ENCODE data around the gene FRYL. TPM values are rescaled to one million over a fixed set of nuclear protein-coding genes. Genes with fewer than 3 reads are reported as not detected.

Gene FRYL
- total RNA-seq, 1 donor from 2014 or later: 190 TPM

DNA sequence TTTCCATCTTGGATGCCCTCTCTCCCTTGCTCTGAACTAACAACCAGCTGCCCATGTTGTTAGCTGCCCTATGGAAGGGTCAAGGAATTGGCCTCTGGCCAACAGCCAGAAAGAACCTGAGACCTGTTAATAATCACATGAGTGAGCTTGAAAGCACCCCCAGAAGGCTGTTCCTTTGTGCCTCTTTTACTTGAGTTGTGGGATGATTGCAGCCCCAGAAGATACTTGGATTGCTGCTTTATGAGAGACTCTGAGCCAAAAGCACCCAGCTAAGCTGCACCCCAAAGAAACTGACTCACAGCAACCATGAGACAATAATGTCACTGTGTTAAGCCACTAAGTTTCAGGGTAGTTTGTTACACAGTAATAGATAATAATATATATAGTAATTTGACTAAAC is 73.3 kb downstream of the FRYL start:
- Mint-ChIP-seq H3K4me3 (ENCODE audit: unreplicated experiment) (no peak overlapping the region), H3K4me1 (ENCODE audit: low read depth, unreplicated experiment) (peaks cover 9% of the 10 kb centered on the region), H3K36me3 (ENCODE audit: unreplicated experiment) (peaks cover 6% of the 10 kb centered on the region), H3K27ac (ENCODE audit: unreplicated experiment) (no peak overlapping the region), H3K27me3 (ENCODE audit: unreplicated experiment) (peaks cover 7% of the 10 kb centered on the region), H3K9me3 (ENCODE audit: unreplicated experiment) (peaks cover 6% of the 10 kb centered on the region)
- TF ChIP-seq, protein P1, sequence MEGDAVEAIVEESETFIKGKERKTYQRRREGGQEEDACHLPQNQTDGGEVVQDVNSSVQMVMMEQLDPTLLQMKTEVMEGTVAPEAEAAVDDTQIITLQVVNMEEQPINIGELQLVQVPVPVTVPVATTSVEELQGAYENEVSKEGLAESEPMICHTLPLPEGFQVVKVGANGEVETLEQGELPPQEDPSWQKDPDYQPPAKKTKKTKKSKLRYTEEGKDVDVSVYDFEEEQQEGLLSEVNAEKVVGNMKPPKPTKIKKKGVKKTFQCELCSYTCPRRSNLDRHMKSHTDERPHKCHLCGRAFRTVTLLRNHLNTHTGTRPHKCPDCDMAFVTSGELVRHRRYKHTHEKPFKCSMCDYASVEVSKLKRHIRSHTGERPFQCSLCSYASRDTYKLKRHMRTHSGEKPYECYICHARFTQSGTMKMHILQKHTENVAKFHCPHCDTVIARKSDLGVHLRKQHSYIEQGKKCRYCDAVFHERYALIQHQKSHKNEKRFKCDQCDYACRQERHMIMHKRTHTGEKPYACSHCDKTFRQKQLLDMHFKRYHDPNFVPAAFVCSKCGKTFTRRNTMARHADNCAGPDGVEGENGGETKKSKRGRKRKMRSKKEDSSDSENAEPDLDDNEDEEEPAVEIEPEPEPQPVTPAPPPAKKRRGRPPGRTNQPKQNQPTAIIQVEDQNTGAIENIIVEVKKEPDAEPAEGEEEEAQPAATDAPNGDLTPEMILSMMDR (IDR thresholded peaks at IDR 0.05; ENCODE audit: partially characterized antibody, unreplicated experiment): no peak
- DNase-seq: no peak

DNA sequence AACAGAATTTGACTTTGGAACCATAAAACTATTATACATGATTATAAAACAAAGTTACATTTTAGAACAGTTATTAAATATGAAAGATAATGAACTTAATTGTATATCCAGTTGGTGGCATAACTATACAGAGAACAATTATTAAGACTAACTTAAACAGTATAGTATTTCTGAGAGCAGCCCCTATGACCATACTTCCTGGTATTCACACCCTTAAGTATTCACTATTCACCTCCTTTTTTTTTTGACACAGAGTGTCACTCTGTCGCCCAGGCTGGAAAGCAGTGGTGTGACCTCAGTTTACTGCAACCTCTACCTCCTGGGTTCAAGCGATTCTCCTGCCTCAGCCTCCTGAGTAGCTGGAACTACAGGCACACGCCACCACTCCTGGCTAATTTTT is 74.5 kb downstream of the FRYL start:
- no peak for DNase-seq
- H3K36me3 Mint-ChIP-seq (ENCODE audit: unreplicated experiment): peaks cover 2% of the 10 kb centered on the region
- H3K27ac Mint-ChIP-seq (ENCODE audit: unreplicated experiment): no peak overlapping the region
- peaks cover 6% of the 10 kb centered on the region for H3K27me3 Mint-ChIP-seq (ENCODE audit: unreplicated experiment)
- peaks cover under 1% of the 10 kb centered on the region for H3K9me3 Mint-ChIP-seq (ENCODE audit: unreplicated experiment)
- H3K4me1 Mint-ChIP-seq (ENCODE audit: low read depth, unreplicated experiment): peaks cover 9% of the 10 kb centered on the region
- TF ChIP-seq, protein P1 (IDR thresholded peaks at IDR 0.05; ENCODE audit: partially characterized antibody, unreplicated experiment): no peak
- H3K4me3 Mint-ChIP-seq (ENCODE audit: unreplicated experiment): no peak overlapping the region

DNA sequence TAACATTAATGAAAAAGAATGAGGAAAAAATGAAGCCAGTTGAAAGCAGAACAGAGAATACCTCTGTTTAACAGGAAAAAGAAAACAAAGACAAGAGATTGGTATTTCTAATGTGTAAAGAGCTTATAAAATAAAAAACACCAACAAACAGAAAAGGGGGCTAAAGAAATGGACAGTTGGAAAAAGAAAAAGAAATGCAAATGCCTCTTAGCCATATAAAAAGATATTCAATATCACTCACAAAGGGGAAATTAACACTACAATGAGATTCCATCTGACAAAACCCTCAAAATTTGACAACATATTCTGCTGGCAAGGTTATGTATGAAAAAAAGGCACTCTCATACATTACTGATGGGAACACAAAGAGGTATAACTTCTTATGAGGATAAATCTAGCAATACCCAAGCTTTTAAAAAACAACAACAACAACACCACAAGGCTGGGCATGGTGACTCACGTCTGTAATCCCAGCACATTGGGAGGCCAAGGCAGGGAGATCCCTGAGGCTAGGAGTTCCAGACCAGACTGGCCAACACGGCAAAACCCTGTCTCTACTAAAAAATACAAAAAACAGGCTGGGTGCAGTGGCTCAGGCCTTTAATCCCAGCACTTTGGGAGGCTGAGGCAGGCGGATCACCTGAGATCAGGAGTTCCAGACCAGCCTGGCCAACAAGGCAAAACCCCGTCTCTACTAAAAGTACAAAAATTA is 75.8 kb downstream of the FRYL start:
- no peaks in the 10 kb centered on the region for H3K36me3 Mint-ChIP-seq (ENCODE audit: unreplicated experiment)
- H3K4me1 Mint-ChIP-seq (ENCODE audit: low read depth, unreplicated experiment): peaks cover 12% of the 10 kb centered on the region
- H3K9me3 Mint-ChIP-seq (ENCODE audit: unreplicated experiment): no peaks in the 10 kb centered on the region
- peaks cover 6% of the 10 kb centered on the region for H3K27me3 Mint-ChIP-seq (ENCODE audit: unreplicated experiment)
- TF ChIP-seq, protein P1 (IDR thresholded peaks at IDR 0.05; ENCODE audit: partially characterized antibody, unreplicated experiment): no peak
- no peak overlapping the region for H3K27ac Mint-ChIP-seq (ENCODE audit: unreplicated experiment)
- H3K4me3 Mint-ChIP-seq (ENCODE audit: unreplicated experiment): no peak overlapping the region
- DNase-seq: no peak

DNA sequence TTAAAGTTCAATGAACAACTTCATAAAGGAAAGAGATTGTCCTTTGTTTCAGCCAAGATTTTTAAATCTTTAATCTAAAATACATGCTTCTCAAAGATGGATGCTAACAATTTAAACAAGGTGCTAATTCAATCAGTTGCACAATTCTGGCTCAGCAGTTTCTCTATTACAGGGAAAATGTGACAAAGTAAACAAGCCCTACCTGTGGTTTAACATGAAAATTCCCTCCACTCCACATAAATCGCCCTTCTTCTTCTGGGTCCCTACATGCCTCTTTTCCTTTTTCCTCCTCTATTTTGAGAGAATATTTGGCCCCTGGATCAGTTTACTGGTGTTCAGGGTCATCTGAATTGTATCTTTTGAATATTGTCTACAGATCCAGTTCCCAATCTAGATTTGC is 80.6 kb downstream of the FRYL start:
- H3K9me3 Mint-ChIP-seq (ENCODE audit: unreplicated experiment): peaks cover 4% of the 10 kb centered on the region
- peaks cover 23% of the 10 kb centered on the region for H3K4me1 Mint-ChIP-seq (ENCODE audit: low read depth, unreplicated experiment)
- no peak for DNase-seq
- peaks cover 5% of the 10 kb centered on the region for H3K27me3 Mint-ChIP-seq (ENCODE audit: unreplicated experiment)
- no peak overlapping the region for H3K4me3 Mint-ChIP-seq (ENCODE audit: unreplicated experiment)
- no peak overlapping the region for H3K27ac Mint-ChIP-seq (ENCODE audit: unreplicated experiment)
- no peaks in the 10 kb centered on the region for H3K36me3 Mint-ChIP-seq (ENCODE audit: unreplicated experiment)
- TF ChIP-seq, protein P1 (IDR thresholded peaks at IDR 0.05; ENCODE audit: partially characterized antibody, unreplicated experiment): no peak

Data from glutamatergic neuron (in vitro differentiated cells).